ENCODE data around the gene PMF1.
"Not testable (repeated sequence)": the region's sequence is repeated elsewhere in the genome, so short reads cannot be mapped to it uniquely, and the experiment has no call there.

Gene PMF1, protein sequence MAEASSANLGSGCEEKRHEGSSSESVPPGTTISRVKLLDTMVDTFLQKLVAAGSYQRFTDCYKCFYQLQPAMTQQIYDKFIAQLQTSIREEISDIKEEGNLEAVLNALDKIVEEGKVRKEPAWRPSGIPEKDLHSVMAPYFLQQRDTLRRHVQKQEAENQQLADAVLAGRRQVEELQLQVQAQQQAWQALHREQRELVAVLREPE

DNA sequence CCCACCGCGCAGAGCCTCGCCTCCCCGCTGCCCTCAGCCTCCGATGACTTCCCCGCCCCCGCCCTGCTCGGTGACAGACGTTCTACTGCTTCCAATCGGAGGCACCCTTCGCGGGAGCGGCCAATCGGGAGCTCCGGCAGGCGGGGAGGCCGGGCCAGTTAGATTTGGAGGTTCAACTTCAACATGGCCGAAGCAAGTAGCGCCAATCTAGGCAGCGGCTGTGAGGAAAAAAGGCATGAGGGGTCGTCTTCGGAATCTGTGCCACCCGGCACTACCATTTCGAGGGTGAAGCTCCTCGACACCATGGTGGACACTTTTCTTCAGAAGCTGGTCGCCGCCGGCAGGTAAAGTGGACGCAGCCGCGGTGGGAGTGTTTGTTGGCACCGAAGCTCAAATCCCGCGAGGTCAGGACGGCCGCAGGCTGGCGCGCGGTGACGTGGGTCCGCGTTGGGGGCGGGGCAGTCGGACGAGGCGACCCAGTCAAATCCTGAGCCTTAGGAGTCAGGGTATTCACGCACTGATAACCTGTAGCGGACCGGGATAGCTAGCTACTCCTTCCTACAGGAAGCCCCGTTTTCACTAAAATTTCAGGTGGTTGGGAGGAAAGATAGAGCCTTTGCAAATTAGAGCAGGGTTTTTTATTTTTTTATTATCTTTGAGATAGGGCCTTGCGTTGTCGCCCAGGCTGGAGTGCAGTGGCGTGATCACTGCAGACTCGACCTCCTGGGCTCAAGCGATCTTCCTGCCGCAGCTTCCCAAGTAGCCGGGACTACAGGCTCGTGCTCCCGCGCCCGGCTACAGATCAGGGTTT lies at the start of gene PMF1:
Gene PMF1 (plus strand): TSS at position 175 of the 811 bp plus-strand sequence. CDS start 9 bp downstream, at position 184.
- DNase-seq: peak; percentile 98

DNA sequence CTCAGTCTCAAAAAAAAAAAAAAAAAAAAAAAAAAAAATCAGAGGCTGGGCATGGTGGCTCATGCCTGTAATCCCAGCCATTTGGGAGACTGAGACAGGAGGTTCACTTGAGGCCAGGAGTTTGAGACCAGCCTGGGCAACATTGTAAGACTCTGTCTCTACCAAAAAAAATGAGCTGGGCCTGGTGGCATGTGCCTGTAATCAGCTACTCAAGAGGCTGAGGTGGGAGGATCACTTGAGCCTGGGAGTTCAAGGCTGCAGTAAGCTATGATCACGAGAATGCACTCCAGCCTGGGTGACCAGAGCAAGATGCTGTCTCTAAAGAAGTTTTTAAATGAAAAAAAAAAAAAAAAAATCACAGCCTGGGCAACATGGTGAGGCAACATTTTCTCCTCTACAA lies 49.1 kb upstream of the PMF1 start:
- DNase-seq: no peak

DNA sequence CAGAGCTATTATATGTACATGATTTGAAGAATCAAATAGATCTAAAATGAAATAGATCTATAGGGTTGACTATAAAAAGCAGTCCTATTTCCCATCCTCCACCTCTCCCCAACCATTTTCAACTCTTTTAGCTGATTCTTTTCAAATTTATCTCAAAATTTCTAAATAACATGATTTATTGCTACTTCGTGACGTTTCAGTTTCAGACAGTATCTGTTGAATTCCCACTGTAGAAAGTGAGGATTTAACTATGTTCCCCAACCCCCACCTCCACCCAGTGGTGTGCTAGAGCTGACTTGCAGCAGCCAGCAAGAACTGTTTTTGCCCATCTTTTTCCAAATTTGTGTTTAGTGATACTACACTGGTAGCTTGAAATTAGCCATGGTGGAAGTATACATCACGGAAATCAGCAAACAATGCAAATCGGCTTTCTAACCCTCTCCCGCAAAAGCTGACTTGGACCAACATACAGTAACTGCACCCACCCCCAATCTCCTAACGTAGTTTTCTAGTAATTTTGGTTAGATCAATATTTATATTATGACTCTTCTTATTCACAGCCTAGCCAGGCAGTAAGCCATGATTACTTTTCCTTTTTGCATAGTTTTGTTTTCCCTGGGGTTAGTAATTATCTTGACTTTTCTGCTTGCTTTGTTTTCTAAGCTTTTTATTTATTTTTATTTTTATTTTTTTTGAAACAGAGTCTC lies 48.5 kb upstream of the PMF1 start:
- no peak for DNase-seq

DNA sequence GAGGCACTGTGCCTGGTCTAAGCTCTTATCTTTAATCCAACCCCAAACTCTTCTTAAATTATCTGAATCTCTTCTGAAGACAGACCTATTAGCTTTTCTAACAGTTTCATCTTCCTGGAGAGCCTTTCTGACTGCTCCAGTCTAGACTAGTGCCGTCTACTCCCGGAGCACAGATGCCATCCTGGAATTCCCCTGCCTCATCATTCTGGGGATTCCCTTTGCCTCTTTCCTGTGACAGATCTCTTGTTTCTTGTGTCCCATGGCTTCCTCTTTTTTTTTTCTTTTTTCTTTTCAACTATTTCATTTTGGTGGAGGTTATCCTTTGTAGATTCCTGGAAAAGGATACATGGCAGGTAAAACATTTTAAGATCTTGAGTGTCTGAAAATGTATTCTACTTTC lies 47.7 kb upstream of the PMF1 start:
- DNase-seq: no peak

DNA sequence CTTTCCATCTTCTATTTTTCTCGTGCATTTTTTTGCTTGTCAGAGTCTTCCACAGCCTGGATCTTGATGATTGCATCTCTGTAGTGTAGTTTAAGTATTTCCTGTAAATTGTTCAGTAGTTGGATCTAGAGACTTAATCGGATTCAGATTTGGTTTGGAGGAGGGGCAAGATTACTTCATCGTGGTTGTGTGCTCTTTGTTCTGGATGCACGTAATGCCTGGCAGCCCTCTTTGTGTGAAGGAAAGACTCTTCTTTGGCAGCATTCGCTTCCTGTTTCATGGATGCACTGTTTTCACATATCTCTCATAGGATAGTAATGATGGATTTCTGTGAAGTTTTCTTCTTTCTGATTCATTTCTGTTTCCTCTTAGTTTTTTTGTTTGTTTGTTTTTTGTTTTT lies 45.3 kb upstream of the PMF1 start:
- no peak for DNase-seq

DNA sequence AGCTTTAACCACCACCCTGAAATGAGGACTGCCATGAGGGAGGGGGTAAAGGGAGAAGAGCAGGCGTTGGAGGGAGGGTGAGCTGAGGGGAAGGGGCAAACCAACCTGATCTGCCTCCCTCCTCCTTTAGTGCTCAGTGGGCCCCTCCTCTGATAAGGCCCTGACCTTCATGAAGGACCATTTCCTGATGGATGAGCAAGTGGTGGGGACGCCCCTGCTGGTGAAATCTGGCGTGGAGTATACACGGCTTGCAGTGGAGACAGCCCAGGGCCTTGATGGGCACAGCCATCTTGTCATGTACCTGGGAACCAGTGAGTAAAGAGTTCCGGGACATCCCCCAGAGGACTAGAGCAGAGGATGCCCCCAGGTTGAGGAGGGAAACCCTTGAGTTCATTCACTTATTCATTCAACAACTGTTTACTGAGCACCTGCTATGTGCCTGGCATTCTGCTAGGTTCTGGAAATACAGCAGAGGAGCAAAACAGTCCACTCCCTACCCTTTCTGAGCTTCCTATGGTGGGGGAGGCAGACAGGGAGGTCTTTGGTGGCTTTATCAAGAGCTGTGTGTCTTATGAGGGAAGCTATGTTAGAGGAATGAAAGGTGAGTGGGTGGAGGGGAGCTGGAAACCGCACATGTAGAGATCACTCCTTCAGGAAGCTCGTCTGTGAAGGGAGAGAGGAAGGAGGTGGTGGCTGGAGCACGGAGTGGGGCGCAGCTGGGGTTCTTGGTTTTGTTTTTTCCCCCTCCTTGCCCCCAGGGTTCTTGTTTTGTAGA lies 39.9 kb upstream of the PMF1 start:
- no peak for DNase-seq

DNA sequence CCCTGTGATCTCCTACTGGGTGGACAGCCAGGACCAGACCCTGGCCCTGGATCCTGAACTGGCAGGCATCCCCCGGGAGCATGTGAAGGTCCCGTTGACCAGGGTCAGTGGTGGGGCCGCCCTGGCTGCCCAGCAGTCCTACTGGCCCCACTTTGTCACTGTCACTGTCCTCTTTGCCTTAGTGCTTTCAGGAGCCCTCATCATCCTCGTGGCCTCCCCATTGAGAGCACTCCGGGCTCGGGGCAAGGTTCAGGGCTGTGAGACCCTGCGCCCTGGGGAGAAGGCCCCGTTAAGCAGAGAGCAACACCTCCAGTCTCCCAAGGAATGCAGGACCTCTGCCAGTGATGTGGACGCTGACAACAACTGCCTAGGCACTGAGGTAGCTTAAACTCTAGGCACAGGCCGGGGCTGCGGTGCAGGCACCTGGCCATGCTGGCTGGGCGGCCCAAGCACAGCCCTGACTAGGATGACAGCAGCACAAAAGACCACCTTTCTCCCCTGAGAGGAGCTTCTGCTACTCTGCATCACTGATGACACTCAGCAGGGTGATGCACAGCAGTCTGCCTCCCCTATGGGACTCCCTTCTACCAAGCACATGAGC lies 36.1 kb upstream of the PMF1 start:
- DNase-seq: no peak

DNA sequence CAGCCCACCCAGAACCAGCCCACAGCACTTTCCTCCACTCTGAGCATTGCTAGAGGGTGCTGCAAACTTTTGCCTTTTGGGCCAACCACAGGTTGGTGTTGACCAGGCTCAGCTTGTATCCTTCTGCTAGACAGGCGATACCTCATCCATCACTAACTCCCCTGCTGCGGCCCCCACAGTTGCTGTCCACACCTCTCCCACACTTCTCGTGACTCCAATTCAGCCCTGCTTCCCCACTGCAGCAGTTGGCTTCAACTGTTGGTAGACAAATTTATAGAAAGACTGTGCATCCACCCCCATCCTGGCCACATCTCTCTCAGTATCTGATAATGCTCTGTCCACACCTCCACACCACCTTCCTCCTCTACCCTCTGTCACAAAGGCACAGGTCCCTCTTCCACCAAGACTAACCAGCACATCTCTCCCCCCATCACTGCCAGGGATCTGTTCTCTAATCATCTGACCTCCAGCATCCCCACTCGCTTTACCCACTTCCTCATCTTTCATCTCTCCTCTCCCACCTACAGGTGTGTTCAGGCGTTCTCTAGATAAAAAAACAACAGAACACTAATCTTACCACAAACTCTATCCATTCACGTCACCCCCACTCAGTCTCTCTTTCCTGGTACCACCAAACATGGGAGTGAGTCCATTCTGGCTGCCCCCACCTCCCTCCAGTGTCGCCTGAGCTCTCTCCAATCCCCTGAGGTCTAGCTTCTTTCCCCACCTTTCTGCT lies 34.7 kb upstream of the PMF1 start:
- no peak for DNase-seq

DNA sequence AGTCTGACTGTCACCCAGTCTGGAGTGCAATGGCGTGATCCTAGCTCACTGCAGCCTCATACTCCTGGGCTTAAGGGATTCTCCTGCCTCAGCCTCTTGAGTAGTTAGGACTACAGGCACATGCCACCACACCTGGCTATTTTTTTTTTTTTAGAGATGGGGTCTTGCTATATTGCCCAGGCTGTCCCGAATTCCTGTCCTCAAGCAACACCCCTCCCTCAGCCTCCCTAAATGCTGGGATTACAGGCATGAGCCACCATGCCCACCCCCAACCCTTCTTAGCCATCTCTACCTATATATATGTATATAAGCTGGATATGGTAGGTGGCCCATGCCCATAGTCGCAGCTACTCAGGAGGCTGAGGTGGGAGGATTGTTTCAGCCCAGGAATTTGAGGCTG lies 32.3 kb upstream of the PMF1 start:
- no peak for DNase-seq

DNA sequence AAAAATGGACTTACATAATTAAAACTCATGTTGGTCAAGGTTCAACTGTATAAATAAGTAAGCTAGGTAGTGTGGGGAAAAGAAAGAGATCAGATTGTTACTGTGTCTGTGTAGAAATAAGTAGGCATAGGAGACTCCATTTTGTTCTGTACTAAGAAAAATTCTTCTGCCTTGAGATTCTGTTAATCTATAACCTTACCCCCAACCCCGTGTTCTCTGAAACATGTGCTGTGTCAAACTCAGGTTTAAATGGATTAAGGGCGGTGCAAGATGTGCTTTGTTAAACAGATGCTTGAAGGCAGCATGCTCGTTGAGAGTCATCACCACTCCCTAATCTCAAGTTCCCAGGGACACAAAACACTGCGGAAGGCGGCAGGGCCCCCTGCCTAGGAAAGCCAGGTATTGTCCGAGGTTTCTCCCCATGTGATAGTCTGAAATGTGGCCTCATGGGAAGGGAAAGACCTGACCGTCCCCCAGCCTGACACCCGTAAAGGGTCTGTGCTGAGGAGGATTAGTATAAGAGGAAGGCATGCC lies 31.3 kb upstream of the PMF1 start:
- not testable (repeated sequence) for DNase-seq

DNA sequence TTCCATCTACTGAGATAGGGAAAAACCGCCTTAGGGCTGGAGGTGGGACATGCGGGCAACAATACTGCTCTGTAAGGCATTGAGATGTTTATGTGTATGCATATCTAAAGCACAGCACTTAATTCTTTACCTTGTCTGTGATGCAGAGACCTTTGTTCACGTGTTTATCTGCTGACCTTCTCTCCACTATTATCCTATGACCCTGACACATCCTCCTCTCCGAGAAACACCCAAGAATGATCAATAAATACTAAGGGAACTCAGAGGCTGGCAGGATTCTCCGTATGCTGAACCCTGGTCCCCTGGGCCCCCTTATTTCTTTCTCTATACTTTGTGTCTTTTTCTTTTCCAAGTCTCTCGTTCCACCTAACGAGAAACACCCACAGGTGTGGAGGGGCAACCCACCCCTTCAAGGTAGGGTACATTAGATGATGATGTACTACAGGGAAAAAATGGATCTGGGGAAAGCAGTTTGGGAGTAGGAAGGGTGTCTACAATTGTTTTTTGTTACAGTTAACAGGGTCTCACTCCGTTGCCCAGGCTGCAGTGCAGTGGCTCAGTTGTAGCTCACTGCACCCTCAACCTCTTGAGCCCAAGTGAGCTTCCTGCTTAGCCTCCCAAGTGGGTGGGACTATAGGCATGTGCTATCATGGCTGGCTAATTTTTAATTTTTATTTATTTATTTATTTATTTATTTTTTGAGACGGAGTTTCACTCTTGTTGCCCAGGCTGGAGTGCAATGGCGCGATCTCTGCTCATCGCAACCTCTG lies 30.6 kb upstream of the PMF1 start:
- not testable (repeated sequence) for DNase-seq

DNA sequence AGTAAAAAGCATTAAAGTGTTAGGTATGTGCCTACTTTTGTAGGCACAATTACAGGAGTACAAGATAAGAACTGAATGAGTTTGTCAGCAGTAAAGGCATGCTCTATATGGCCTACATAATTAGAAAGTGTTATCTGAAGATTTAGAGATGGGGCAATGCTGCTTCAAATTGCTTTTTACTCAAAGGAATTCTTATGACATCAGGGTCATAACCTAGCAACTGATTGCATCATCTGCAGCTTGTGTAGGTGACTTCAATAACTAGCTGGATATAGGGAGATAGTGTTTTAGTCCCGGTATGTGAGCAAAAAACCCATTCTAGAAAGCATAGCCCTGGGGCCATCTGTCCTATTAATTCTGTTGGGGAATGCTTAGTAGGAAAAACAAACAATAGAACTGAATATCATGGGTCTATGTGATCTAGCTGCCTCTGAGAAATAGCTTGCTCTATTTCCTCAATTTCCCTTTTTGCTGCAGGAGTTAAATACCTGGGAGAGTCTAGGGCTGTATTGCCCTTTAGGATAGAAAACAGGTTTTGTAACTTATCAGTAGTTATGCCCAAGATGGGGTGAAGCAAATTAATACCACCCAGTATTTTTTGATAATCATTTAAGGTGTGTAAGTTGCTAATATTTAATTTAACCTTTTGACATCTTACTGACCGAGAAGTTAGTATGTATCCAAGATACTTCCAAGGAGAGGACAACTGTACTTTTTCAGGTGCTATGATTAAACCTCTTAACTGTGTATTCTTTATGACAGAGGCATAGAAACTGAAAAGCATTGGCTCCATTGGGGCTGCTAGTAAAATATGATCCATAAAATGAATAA lies 26.2 kb upstream of the PMF1 start:
- DNase-seq: not testable (repeated sequence)

DNA sequence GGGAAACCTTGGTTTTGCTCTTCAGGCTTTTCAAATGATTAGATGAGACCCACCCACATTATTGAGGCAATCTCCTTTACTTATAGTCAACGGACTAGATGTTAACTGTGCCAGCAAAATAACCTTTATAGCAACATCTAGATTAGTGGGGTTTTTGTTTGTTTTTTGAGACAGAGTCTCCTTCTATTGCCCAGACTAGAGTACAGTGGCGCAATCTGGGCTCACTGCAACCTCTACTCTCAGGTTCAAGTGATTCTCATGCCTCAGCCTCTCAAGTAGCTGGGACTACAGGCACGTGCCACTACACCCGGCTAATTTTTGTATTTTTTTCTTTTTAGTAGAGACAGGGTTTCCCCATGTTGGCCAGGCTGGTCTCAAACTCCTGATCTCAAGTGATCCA lies 22.5 kb upstream of the PMF1 start:
- DNase-seq: not testable (repeated sequence)

DNA sequence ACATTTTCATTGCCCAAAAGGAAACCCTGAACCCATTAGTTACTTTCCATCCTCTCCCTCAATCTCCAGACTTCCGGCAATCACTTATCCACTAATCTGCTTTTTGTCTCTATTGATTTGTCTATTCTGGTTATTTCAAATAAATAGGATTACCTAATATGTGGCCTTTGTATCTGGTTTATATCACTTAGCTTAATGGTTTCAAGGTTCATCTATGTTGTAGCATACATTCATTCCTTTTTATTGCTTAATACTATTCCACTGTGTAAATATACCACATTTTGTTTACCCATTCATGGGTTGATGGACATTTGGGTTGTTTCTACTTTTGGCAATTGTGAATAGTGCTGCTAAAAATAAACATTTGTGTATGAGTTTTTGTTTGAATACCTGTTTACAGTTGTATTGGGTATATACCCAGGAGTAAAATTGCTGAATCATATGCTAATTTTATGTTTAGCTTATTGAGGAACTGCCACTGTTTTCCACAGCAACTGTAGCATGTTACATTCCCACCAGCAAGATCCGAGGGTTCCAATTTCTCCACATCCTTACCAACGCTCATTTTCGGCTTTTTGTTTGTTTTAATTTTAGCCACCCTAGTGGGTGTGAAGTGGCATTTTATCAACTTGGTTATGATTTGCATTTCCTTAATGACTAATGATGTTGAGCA lies 21.4 kb upstream of the PMF1 start:
- DNase-seq: no peak

DNA sequence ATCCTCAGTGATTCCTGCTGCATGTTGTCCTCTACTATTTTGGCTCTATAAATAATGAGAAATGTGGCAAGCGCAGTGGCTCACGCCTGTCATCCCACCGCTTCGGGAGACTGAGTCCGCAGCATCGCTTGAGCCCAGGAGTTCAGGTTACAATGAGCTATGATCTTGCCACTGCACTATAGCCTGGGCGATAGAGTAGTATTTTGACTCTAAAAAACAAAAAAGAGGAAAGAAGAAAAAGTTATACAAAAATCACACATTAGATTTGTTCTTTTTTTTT lies 19.7 kb upstream of the PMF1 start:
- no peak for DNase-seq

DNA sequence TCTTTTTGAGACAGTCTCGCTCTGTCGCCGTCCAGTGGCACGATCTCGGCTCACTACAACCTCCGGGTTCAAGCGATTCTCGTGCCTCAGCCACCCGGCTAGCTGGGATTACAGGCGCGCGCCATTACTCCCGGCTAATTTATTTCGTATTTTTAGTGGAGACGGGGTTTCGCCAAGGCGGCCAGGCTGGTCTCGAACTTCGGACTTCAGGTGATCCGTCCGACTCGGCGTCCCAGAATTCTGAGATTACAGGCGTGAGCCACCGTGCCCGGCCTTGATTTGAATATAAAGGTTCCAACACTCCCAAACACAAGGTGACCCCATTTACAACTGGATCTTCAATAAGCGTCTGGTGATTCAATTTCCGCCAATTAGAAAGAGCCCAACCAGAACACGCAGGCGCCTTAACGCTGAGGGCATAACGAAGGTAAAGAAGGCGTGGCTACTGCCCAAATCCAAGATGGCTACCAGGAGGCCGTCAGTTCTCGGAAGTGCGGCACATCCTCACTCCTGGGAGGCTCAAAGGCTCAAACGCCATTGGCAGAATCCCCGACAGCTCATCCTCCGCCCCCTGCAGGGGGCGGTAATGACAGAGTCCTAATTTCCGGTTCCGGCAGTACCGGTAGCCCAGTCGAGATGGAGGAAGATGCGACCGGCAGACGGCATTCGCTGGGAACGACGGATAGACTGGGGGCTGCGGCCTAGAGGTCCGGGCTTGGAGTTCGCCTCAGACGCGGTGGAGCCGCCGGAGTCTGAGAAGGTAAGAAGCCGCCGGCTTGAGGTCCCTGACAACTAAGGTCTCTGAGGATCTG lies 19.1 kb upstream of the PMF1 start, which contains the start of gene SLC25A44:
Gene SLC25A44 (plus strand): TSS at position 617 of the 812 bp plus-strand sequence. CDS start 5,744 bp downstream, outside the sequence.
- peak; percentile 97 for DNase-seq

DNA sequence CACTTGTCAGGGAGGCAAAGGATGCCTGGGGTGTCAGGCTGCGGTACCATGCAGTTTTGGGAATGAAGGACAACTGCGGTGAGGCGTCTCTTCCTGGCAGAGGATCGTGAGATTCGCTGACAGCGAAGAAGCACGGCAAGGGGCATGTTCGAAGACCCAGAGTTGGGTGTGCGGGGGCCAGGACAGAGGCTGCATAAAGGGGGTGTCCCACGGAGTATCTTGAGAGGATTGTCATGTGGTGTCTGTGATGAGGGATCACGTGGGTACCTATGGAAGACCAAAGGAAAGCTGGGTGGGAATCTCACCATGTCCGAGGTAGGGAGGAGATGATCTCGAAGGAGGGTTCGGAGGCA lies 18.5 kb upstream of the PMF1 start:
- DNase-seq: no peak

DNA sequence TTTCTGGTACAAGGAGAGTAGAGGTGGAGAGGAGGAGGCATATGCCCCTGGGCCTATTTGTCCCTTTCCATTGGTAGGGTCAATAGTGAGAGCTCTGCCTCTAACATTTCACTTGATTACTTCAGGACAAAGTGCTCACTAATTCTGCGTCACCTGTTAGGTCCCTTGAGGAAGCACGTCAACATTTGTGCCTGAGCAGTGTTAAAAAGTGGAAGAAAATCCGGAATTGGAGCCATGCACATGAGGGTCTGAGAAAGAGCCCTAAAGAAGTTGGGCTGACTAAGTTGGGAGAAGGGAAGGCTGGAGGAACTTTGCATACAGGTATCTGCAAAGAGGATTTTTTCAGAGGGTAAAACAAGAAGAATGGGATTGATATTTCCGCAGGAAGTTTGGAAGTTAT lies 17.0 kb upstream of the PMF1 start:
- DNase-seq: no peak

DNA sequence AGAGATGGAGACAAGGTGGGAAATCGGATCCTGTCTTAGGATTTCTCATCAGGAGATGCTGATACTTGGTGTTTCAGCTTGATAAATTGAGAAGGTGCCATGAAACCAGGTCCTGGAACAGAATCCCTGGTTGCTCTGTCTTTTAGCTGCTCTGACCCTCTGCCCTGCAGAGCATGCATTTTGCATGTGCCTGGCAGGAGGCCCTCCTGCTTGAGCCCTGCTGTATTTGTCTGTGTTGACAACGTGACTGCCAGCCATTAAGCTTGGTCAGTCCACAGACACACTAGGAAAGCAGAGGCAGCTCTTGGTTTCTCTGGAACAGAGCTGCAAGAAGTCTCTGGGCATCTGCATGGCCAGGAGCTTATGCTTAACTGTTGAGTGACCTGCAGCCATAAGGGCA lies 16.4 kb upstream of the PMF1 start:
- no peak for DNase-seq

Data from activated CD8-positive, alpha-beta memory T cell treated with anti-CD3 and anti-CD28 coated beads for 24 hours (primary cell).